HCT116 (cell line): ENCODE data around the gene SLC35F1. TPM values are rescaled to one million over a fixed set of nuclear protein-coding genes. Genes with fewer than 3 reads are reported as not detected.

Source experiments
- ATAC-seq: fragments of 200-7000 bp; cut with Tn5 transposase; 2 replicates; pipeline ENCODE4 v1.9.1; 2020; ENCODE audit warnings: mild to moderate bottlenecking, moderate library complexity
- BruUV-seq: library from RNA; stranded (reverse); fragments of 400-500 nt; replicated peaks from 2 replicates; lab custom pipeline; 2021; lab: Mats Ljungman, UMichigan
- CTCF ChIA-PET: fragments of 300-600 bp; sonication (Branson Sonifier 250); formaldehyde crosslinking; loops from one replicate; lab custom pipeline; 2021; ENCODE audit warnings: antibody characterized with exemption; lab: Charles Lee
- POLR2A ChIA-PET: fragments of 300-600, 350-600 bp; sonication (Branson Sonifier 250); formaldehyde crosslinking; loops from one replicate; lab custom pipeline; 2021; ENCODE audit warnings: antibody characterized with exemption; lab: Charles Lee
- RAD21 ChIA-PET, 2 experiments: fragments of 300-600 bp; sonication (Branson Sonifier 250); formaldehyde crosslinking; loops; one replicate each; lab custom pipeline; 2023; ENCODE audit warnings: low total read pairs in 2 of 2; ENCODE audit not compliant: uncharacterized antibody in 2 of 2, unreplicated experiment in 2 of 2, low non-redundant PET in 1 of 2; lab: Charles Lee
- DNase-seq: peaks from one replicate; pipeline ENCODE4 v3.0.0-alpha.2; 2010; ENCODE audit warnings: low read depth, low spot score
- H2AFZ ChIP-seq: fragments of 200-600 bp; shearing (Covaris generic), sonication (generic); 2 replicates; pipeline ENCODE4 v1.6.1; 2017; ENCODE audit warnings: low read depth, mixed run types, mixed read lengths, antibody characterized with exemption, low read length; ENCODE audit not compliant: poor library complexity, severe bottlenecking
- H3K27ac ChIP-seq: 2 replicates; pipeline ENCODE4 v1.5.1; 2012; ENCODE audit warnings: low read depth, low read length
- H3K27me3 ChIP-seq: fragments of 200-600 bp; sonication (generic); 2 replicates; pipeline ENCODE4 v1.6.1; 2016; ENCODE audit warnings: mixed run types, low read length, mixed read lengths; ENCODE audit not compliant: insufficient read depth
- H3K36me3 ChIP-seq, 2 experiments: fragments of 200-500 bp in 1 of 2; fragments of 200-600 bp in 1 of 2; sonication (Bioruptor generic) in 1 of 2; sonication (generic) in 1 of 2; 2 replicates each; pipeline versions ENCODE4 v1.5.1 to v1.6.1; 2014 to 2016; ENCODE audit warnings: low read length in 2 of 2, inconsistent platforms in 1 of 2, mixed read lengths in 1 of 2, mixed run types in 1 of 2; ENCODE audit not compliant: insufficient read depth in 2 of 2, control insufficient read depth in 1 of 2
- H3K4me1 ChIP-seq, 2 experiments: fragments of 200-600 bp in 1 of 2; sonication (generic) in 1 of 2; 2 replicates each; pipeline versions ENCODE4 v1.5.1 to v1.6.1; 2012 to 2017; ENCODE audit warnings: low read length in 2 of 2, inconsistent platforms in 1 of 2, mild to moderate bottlenecking in 1 of 2, mixed read lengths in 1 of 2, mixed run types in 1 of 2, moderate library complexity in 1 of 2; ENCODE audit not compliant: insufficient read depth in 2 of 2, control insufficient read depth in 1 of 2
- H3K4me2 ChIP-seq: fragments of 200-600 bp; sonication (generic); 2 replicates; pipeline ENCODE4 v1.6.1; 2017; ENCODE audit warnings: mixed run types, low read length, mixed read lengths
- H3K4me3 ChIP-seq, 2 experiments: fragments of 200-600 bp in 1 of 2; sonication (generic) in 1 of 2; replicated peaks in 1 of 2; 2 replicates each; pipeline ENCODE4 v1.5.1; 2011 to 2016; ENCODE audit warnings: low read length in 2 of 2, control low read depth in 1 of 2, low read depth in 1 of 2, mild to moderate bottlenecking in 1 of 2, mixed read lengths in 1 of 2, mixed run types in 1 of 2
- H3K79me2 ChIP-seq: fragments of 200-600 bp; sonication (generic); 2 replicates; pipeline ENCODE4 v1.6.1; 2017; ENCODE audit warnings: mild to moderate bottlenecking, mixed run types, low read length, moderate library complexity, mixed read lengths; ENCODE audit not compliant: insufficient read depth
- H3K9ac ChIP-seq: fragments of 200-600 bp; sonication (generic); 2 replicates; pipeline ENCODE4 v1.6.1; 2016; ENCODE audit warnings: low read length, mixed read lengths
- H3K9me2 ChIP-seq: fragments of 200-600 bp; sonication (generic), shearing (Covaris generic); 2 replicates; pipeline ENCODE4 v1.6.1; 2017; ENCODE audit warnings: mixed run types, mild to moderate bottlenecking, moderate library complexity; ENCODE audit not compliant: insufficient read depth
- H3K9me3 ChIP-seq, 2 experiments: fragments of 200-500 bp in 1 of 2; fragments of 200-600 bp in 1 of 2; sonication (Bioruptor generic) in 1 of 2; sonication (generic) in 1 of 2; 2 replicates each; pipeline ENCODE4 v1.6.1; 2014 to 2017; ENCODE audit warnings: low read length in 2 of 2, mixed read lengths in 2 of 2, inconsistent platforms in 1 of 2, low read depth in 1 of 2, mild to moderate bottlenecking in 1 of 2, mixed run types in 1 of 2, moderate library complexity in 1 of 2; ENCODE audit not compliant: control insufficient read depth in 1 of 2, insufficient read depth in 1 of 2
- H4K20me1 ChIP-seq: fragments of 200-600 bp; sonication (generic), shearing (Covaris generic); 2 replicates; pipeline ENCODE4 v1.6.1; 2017; ENCODE audit warnings: mixed run types, mild to moderate bottlenecking, moderate library complexity; ENCODE audit not compliant: insufficient read depth
- ATF3 ChIP-seq: IDR thresholded peaks from 2 replicates; pipeline ENCODE4 v1.6.1; 2012
- CEBPB ChIP-seq: IDR thresholded peaks from 2 replicates; pipeline ENCODE4 v1.6.1; 2012; ENCODE audit warnings: low read depth
- ELF1 ChIP-seq: IDR thresholded peaks from 2 replicates; pipeline ENCODE4 v1.6.1; 2012; ENCODE audit warnings: low read depth, borderline replicate concordance
- EZH2 ChIP-seq: fragments of 200-600 bp; sonication (generic); IDR thresholded peaks from 2 replicates; pipeline ENCODE4 v1.6.1; 2017; ENCODE audit warnings: antibody characterized with exemption, mixed run types
- FOSL1 ChIP-seq: IDR thresholded peaks from 2 replicates; pipeline ENCODE4 v1.6.1; 2012; ENCODE audit warnings: low read depth
- JUND ChIP-seq: IDR thresholded peaks from 2 replicates; pipeline ENCODE4 v1.6.1; 2012
- RAD21 ChIP-seq: IDR thresholded peaks from 2 replicates; pipeline ENCODE4 v1.6.1; 2012; ENCODE audit warnings: low read depth, mild to moderate bottlenecking
- SIN3A ChIP-seq: IDR thresholded peaks from 2 replicates; pipeline ENCODE4 v1.6.1; 2012; ENCODE audit warnings: low read depth
- SRF ChIP-seq: IDR thresholded peaks from 2 replicates; pipeline ENCODE4 v1.6.1; 2012; ENCODE audit warnings: low read depth
- TCF7L2 ChIP-seq: IDR thresholded peaks from 2 replicates; pipeline ENCODE4 v1.7.0; 2011; ENCODE audit warnings: borderline replicate concordance, inconsistent platforms; ENCODE audit not compliant: insufficient read depth, insufficient read length; ENCODE audit errors: extremely low read depth
- YY1 ChIP-seq: IDR thresholded peaks from 2 replicates; pipeline ENCODE4 v1.6.1; 2011; ENCODE audit warnings: low read length, low read depth, moderate library complexity, mild to moderate bottlenecking; ENCODE audit not compliant: insufficient replicate concordance; ENCODE audit errors: extremely low read depth
- ZFX ChIP-seq: fragments of 450-650 bp; IDR thresholded peaks from 2 replicates; pipeline ENCODE4 v1.6.1; 2017
- ZNF274 ChIP-seq: fragments of 200-500 bp; sonication (Bioruptor generic); IDR thresholded peaks from 2 replicates; pipeline ENCODE4 v1.6.1; 2014; ENCODE audit warnings: mild to moderate bottlenecking, low read depth, low read length, inconsistent platforms
- intact Hi-C: fragments of 100-400 bp; cut with micrococcal nuclease; formaldehyde crosslinking; loops from 2 replicates; pipeline ENCODE4 v1.10.0; 2022
- total RNA-seq: library from RNA; stranded (reverse); gene quantifications from one replicate; pipeline ENCODE4 v1.2.1, GENCODE V29; 2021; ENCODE audit not compliant: unreplicated experiment
- TF ChIP-seq, protein P1 (sequence below): IDR thresholded peaks from 2 replicates; pipeline ENCODE4 v1.6.1; 2011; ENCODE audit warnings: mild to moderate bottlenecking, low read length, moderate library complexity; ENCODE audit not compliant: insufficient replicate concordance; ENCODE audit errors: extremely low read depth
- TF ChIP-seq, protein P2 (sequence below), 3 experiments: fragments of 200-600 bp in 1 of 3; sonication (generic) in 1 of 3; IDR thresholded peaks in 2 of 3; conservative IDR thresholded peaks in 1 of 3; 2 replicates each; pipeline ENCODE4 v1.5.1; 2012 to 2017; ENCODE audit warnings: low read depth in 2 of 3, low read length in 2 of 3, antibody characterized with exemption in 1 of 3, borderline replicate concordance in 1 of 3, control low read depth in 1 of 3, mild to moderate bottlenecking in 1 of 3, mixed read lengths in 1 of 3, mixed run types in 1 of 3, moderate library complexity in 1 of 3; ENCODE audit not compliant: insufficient read depth in 1 of 3

Gene SLC35F1
- total RNA-seq, 1 experiment from 2014 or later, result 0.07 TPM

DNA sequence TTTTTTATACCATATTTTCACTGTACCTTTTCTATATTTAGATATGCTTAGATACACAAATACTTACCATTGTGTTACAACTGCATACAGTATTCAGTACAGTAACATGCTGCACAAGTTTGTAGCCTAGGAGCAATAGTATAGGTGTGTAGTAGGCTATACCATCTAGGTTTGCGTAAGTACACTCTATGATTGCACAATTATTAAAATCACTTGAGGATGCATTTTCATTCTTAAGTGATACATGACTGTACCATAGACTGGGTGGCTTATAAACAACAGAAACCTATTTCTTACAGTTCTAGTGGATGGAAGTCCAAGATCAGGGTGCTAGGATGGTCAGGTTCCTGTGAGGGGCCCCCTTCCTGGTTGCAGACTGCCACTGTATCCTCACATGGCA, 234.1 kb downstream of the SLC35F1 start (continued):
- TF ChIP-seq ATF3 (no peak), TCF7L2 (no peak), ELF1 (no peak)

- Histone ChIP-seq H3K4me1 (no peaks in the 10 kb centered on the region), H3K9ac (no peak overlapping the region), H2AFZ (no peak overlapping the region), H3K4me2 (no peak overlapping the region), H3K9me2 (no peaks in the 10 kb centered on the region), H4K20me1 (no peaks in the 10 kb centered on the region), H3K9me3 (no peaks in the 10 kb centered on the region), H3K4me3 (no peak overlapping the region), H3K36me3 (no peaks in the 10 kb centered on the region), H3K79me2 (no peaks in the 10 kb centered on the region), H3K27me3 (no peaks in the 10 kb centered on the region), H3K27ac (no peak overlapping the region)
- CTCF ChIA-PET, result no interaction called here
- RAD21 ChIA-PET, result no interaction called here
- ATAC-seq (no peak), DNase-seq (no peak)
- TF ChIP-seq FOSL1, result no peak
- no peak for TF ChIP-seq ZFX
- no peak for TF ChIP-seq RAD21
- TF ChIP-seq ELF1, result no peak
- TF ChIP-seq CEBPB, result no peak
- no peak for TF ChIP-seq ZNF274
- no peak for TF ChIP-seq TCF7L2
- no peak for TF ChIP-seq ATF3
- TF ChIP-seq JUND, result no peak
- TF ChIP-seq, protein P1, sequence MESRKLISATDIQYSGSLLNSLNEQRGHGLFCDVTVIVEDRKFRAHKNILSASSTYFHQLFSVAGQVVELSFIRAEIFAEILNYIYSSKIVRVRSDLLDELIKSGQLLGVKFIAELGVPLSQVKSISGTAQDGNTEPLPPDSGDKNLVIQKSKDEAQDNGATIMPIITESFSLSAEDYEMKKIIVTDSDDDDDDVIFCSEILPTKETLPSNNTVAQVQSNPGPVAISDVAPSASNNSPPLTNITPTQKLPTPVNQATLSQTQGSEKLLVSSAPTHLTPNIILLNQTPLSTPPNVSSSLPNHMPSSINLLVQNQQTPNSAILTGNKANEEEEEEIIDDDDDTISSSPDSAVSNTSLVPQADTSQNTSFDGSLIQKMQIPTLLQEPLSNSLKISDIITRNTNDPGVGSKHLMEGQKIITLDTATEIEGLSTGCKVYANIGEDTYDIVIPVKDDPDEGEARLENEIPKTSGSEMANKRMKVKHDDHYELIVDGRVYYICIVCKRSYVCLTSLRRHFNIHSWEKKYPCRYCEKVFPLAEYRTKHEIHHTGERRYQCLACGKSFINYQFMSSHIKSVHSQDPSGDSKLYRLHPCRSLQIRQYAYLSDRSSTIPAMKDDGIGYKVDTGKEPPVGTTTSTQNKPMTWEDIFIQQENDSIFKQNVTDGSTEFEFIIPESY, result no peak
- TF ChIP-seq, protein P2, sequence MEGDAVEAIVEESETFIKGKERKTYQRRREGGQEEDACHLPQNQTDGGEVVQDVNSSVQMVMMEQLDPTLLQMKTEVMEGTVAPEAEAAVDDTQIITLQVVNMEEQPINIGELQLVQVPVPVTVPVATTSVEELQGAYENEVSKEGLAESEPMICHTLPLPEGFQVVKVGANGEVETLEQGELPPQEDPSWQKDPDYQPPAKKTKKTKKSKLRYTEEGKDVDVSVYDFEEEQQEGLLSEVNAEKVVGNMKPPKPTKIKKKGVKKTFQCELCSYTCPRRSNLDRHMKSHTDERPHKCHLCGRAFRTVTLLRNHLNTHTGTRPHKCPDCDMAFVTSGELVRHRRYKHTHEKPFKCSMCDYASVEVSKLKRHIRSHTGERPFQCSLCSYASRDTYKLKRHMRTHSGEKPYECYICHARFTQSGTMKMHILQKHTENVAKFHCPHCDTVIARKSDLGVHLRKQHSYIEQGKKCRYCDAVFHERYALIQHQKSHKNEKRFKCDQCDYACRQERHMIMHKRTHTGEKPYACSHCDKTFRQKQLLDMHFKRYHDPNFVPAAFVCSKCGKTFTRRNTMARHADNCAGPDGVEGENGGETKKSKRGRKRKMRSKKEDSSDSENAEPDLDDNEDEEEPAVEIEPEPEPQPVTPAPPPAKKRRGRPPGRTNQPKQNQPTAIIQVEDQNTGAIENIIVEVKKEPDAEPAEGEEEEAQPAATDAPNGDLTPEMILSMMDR (IDR thresholded peaks at IDR 0.05 in 2 of 3, conservative IDR thresholded peaks at IDR 0.05 in 1 of 3; ENCODE audit: borderline replicate concordance in 1 of 3, insufficient read depth in 1 of 3, low read depth in 2 of 3, low read length in 2 of 3), result no peak
- TF ChIP-seq EZH2, result no peak
- no peak for TF ChIP-seq YY1
- TF ChIP-seq SIN3A, result no peak
- no peak for TF ChIP-seq SRF
- intact Hi-C loops, result no loop called here
- BruUV-seq, result no TSS peak
- POLR2A ChIA-PET, result no interaction called here
Observed at GRCh38 chr6:118146584-118146983, 239.5 kb downstream of the SLC35F1 start.
